ENCODE measurements around the gene TRIM62.

GRCh38 chr1:33119050-33119449, 62.8 kb downstream of the TRIM62 start:
- TF ChIP-seq, protein P1, sequence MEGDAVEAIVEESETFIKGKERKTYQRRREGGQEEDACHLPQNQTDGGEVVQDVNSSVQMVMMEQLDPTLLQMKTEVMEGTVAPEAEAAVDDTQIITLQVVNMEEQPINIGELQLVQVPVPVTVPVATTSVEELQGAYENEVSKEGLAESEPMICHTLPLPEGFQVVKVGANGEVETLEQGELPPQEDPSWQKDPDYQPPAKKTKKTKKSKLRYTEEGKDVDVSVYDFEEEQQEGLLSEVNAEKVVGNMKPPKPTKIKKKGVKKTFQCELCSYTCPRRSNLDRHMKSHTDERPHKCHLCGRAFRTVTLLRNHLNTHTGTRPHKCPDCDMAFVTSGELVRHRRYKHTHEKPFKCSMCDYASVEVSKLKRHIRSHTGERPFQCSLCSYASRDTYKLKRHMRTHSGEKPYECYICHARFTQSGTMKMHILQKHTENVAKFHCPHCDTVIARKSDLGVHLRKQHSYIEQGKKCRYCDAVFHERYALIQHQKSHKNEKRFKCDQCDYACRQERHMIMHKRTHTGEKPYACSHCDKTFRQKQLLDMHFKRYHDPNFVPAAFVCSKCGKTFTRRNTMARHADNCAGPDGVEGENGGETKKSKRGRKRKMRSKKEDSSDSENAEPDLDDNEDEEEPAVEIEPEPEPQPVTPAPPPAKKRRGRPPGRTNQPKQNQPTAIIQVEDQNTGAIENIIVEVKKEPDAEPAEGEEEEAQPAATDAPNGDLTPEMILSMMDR (IDR thresholded peaks at IDR 0.05), result no peak
- no peak for TF ChIP-seq POLR2A (IDR thresholded peaks at IDR 0.05)
